ACC112 (cell line): ENCODE measurements around the gene SCN9A.
"Not testable (repeated sequence)": the region's sequence is repeated elsewhere in the genome, so short reads cannot be mapped to it uniquely, and the experiment has no call there.

ENCODE experiments used
- H2AFZ ChIP-seq: fragments of 200-600 bp; sonication (generic); one replicate; pipeline ENCODE4 v1.6.0; 2017; ENCODE audit warnings: antibody characterized with exemption, low read length; ENCODE audit not compliant: unreplicated experiment
- H3K27ac ChIP-seq: fragments of 200-600 bp; sonication (generic); 2 replicates; pipeline ENCODE4 v1.5.1; 2014; ENCODE audit warnings: low read depth, mild to moderate bottlenecking, antibody characterized with exemption, low read length, moderate library complexity
- H3K27me3 ChIP-seq: fragments of 200-600 bp; sonication (generic); 2 replicates; pipeline ENCODE4 v1.6.1; 2014; ENCODE audit warnings: mild to moderate bottlenecking, antibody characterized with exemption, low read length, moderate library complexity, mixed read lengths; ENCODE audit not compliant: insufficient read depth
- H3K36me3 ChIP-seq: fragments of 200-600 bp; sonication (generic); 2 replicates; pipeline ENCODE4 v1.6.1; 2016; ENCODE audit warnings: mild to moderate bottlenecking, antibody characterized with exemption, low read length, moderate library complexity, mixed read lengths; ENCODE audit not compliant: insufficient read depth
- H3K4me1 ChIP-seq: fragments of 200-600 bp; sonication (generic); one replicate; pipeline ENCODE4 v1.6.1; 2016; ENCODE audit warnings: low read length, mixed read lengths; ENCODE audit not compliant: insufficient read depth, unreplicated experiment, control insufficient read depth
- H3K4me3 ChIP-seq: fragments of 200-600 bp; sonication (generic); 2 replicates; pipeline ENCODE4 v1.5.1; 2014; ENCODE audit warnings: mild to moderate bottlenecking, low read depth, low read length
- H3K79me2 ChIP-seq: fragments of 200-600 bp; sonication (generic); one replicate; pipeline ENCODE4 v1.6.0; 2016; ENCODE audit warnings: low read length; ENCODE audit not compliant: control insufficient read depth, unreplicated experiment, insufficient read depth

The SCN9A gene

DNA sequence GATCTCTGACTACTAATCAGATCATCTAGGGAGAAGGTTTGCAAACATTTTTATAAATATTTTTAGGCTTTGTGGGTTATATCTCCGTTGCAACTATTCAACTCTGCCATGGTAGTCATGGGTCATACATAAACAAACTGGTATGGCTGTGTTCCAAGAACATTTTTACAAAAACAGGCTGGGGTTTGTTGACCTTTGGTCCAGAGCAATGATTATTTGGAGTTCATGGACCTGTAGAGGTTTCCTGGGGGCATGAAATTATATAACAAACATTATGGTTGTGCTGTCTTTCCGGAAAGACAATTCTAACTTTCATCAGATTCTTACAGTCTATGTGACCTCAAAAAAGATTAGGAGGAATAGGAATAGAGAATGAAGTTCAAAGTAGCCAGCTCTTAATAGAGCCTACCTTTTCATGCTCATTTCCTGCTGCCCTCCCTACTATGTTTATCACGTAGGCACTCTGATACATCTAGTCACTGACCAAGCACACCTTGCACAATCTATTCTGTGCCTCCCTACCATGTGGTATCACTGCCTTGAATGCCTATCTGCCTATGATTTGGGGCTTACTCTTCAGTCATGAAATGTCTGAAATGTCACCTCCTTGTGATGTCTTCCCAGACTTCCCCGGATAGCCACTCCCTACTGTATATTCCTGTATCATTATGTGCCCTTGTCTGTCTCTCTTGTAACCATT, 145.6 kb downstream of the SCN9A start:
- no peaks in the 10 kb centered on the region for H3K27me3 ChIP-seq
- H2AFZ ChIP-seq: peak overlapping the region; percentile 56
- H3K36me3 ChIP-seq: no peaks in the 10 kb centered on the region
- H3K4me1 ChIP-seq: peaks cover 42% of the 10 kb centered on the region
- H3K4me3 ChIP-seq: peak overlapping the region; percentile 14; the same call in 1 of the 2 replicates
- no peaks in the 10 kb centered on the region for H3K79me2 ChIP-seq
- H3K27ac ChIP-seq: peak overlapping the region; percentile 84

DNA sequence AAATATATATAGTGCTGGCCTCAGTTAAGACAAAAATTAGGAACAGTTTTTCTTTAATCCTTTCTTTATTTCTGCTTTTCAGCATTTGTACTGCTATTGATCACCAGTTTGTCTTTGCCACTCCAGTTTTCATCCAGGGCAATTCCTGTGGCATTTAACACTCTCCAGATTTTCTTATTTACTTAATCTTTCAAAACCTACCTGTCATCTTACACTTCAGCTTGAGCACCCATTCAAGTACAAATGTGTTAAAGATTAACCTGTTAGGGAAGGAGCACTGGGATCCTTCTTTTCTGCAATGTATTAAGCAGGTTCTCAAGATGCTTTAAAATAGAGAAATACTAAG, 146.1 kb downstream of the SCN9A start:
- peak overlapping the region; percentile 84 for H3K27ac ChIP-seq
- H3K4me1 ChIP-seq: peaks cover 37% of the 10 kb centered on the region
- peak overlapping the region; percentile 56 for H2AFZ ChIP-seq
- H3K36me3 ChIP-seq: no peaks in the 10 kb centered on the region
- no peaks in the 10 kb centered on the region for H3K79me2 ChIP-seq
- no peaks in the 10 kb centered on the region for H3K27me3 ChIP-seq
- no peak overlapping the region for H3K4me3 ChIP-seq

DNA sequence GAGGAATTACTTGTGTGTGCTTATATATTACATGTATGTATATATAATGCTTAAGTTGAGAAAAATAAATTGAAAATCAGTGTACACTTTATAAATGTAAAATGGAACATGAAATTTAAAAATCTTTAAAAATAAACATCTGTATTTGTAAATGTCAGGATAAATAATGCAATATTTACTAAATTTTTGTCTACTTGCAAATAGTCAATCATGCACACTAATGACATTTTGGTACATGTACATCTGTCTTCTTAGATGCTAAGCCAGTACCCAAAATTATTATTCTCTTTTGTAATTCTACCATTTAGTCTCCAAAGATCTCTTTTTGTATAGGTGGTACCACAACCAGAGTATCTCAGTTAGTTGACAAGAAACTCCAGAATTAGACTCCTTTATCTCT, 151.5 kb downstream of the SCN9A start:
- no peaks in the 10 kb centered on the region for H3K27me3 ChIP-seq
- H3K27ac ChIP-seq: no peak overlapping the region
- H3K4me1 ChIP-seq: no peaks in the 10 kb centered on the region
- H2AFZ ChIP-seq: no peak overlapping the region
- H3K36me3 ChIP-seq: no peaks in the 10 kb centered on the region
- no peaks in the 10 kb centered on the region for H3K79me2 ChIP-seq
- H3K4me3 ChIP-seq: no peak overlapping the region

DNA sequence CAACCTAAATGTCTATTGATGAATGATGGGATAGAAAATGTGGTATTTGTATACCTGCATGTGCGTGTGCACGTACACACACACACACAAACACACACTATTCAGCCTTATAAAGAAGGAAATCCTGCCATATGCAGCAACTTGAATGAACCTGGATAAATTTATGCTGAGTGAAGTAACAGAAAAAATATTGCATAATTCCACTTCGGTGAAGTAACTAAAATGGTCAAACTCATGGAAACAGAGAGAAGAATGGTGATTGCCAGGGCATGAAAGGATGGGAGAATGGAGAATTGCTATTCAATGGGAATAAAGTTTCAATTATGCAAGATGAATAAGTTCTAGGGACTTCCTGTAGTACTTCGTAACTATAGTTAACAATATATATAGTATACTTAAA, 152.4 kb downstream of the SCN9A start:
- Histone ChIP-seq H3K36me3 (no peaks in the 10 kb centered on the region), H3K27me3 (no peaks in the 10 kb centered on the region), H3K27ac (no peak overlapping the region), H3K79me2 (no peaks in the 10 kb centered on the region), H3K4me3 (no peak overlapping the region), H3K4me1 (no peaks in the 10 kb centered on the region), H2AFZ (no peak overlapping the region)

DNA sequence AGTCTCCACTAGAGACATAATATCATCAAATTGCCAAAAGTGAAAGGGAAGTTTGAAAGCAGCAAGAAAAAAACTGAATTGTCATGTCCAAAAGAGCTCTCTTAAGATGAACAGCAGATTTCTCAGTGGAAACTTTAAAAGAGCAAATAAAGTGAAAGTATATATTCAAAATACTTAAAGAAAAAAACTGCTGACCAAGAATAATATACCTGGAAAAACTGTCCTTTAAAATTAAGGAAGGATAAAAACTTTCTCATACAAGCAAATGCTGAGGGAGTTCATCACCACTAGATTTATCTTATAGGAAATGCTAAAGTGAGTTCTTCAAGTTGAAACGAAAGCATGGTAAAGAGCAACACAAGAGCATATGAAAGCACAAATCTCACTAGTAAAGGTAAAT, 164.7 kb downstream of the SCN9A start:
- H3K27ac ChIP-seq: no peak overlapping the region
- H3K4me3 ChIP-seq: no peak overlapping the region
- no peaks in the 10 kb centered on the region for H3K27me3 ChIP-seq
- H3K79me2 ChIP-seq: no peaks in the 10 kb centered on the region
- no peak overlapping the region for H2AFZ ChIP-seq
- no peaks in the 10 kb centered on the region for H3K4me1 ChIP-seq
- H3K36me3 ChIP-seq: peaks cover 20% of the 10 kb centered on the region

DNA sequence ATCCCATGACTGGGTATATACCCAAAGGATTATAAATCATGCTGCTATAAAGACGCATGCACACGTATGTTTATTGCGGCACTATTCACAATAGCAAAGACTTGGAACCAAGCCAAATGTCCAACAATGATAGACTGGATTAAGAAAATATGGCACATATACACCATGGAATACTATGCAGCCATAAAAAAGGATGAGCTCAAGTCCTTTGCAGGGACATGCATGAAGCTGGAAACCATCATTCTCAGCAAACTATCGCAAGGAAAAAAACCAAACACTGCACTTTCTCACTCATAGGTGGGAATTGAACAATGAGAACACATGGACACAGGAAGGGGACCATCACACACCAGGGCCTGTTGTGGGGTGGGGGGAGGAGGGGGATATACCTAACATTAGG, 165.8 kb downstream of the SCN9A start:
- H3K27me3 ChIP-seq, H3K4me1 ChIP-seq, H2AFZ ChIP-seq, H3K27ac ChIP-seq, H3K79me2 ChIP-seq, H3K4me3 ChIP-seq: not testable (repeated sequence)
- H3K36me3 ChIP-seq: peaks cover 17% of the 10 kb centered on the region

DNA sequence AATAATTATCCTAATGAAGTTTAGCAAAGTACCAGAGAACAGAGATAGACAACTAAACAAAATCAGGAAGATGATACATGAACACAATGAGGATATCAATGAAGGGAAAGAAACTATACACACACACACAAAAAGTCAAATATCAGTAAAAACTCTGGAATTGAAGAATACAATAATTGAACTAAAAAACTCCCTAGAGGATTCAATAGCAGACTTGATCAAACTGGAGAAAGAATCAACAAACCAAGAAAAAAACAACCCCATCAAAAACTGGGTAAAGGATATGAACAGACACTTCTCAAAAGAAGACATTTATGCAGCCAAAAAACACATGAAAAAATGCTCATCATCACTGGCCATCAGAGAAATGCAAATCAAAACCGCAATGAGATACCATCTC, 166.4 kb downstream of the SCN9A start:
- H3K27ac ChIP-seq, H3K79me2 ChIP-seq, H3K4me1 ChIP-seq, H3K27me3 ChIP-seq, H2AFZ ChIP-seq, H3K4me3 ChIP-seq: not testable (repeated sequence)
- H3K36me3 ChIP-seq: peaks cover 17% of the 10 kb centered on the region

DNA sequence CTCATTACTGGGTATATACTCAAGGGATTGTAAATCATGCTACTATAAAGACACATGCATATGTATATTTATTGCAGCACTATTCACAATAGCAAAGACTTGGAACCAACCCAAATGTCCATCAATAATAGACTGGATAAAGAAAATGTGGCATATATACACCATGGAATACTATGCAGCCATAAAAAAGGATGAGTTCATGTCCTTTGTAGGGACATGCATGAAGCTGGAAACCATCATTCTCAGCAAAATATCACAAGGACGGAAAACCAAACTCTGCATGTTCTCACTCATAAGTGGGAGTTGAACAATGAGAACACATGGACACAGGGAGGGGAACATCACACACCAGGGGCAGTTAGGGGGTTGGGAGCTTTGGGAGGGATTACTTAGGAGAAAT, 169.6 kb downstream of the SCN9A start:
- peaks cover 17% of the 10 kb centered on the region for H3K36me3 ChIP-seq
- not testable (repeated sequence) for H3K27ac ChIP-seq, H3K79me2 ChIP-seq

DNA sequence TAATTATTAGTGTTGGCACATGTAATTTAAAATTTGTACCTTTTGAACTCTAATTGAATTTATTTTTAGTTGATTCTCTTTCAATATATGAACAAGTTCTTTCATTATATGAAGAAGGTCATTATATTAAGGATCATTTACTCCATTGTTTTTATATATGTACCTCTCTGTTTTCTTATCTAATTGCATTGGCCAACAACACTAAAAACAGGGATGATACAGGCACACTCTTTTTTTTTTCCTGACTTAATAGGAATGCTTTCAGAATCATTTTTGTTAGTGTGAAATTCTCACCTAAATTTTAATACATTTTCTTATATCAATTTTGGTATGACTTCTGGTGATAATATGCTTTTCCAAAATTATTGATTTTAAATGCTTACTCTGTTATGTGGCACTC, 173.0 kb downstream of the SCN9A start:
- Histone ChIP-seq H3K4me1 (no peaks in the 10 kb centered on the region), H3K27me3 (no peaks in the 10 kb centered on the region), H3K79me2 (no peaks in the 10 kb centered on the region), H3K4me3 (no peak overlapping the region), H2AFZ (no peak overlapping the region), H3K36me3 (peaks cover 14% of the 10 kb centered on the region), H3K27ac (no peak overlapping the region)

More for the DNA sequence above, 169.6 kb downstream of the SCN9A start:
- H3K4me3 ChIP-seq, H3K27me3 ChIP-seq, H3K4me1 ChIP-seq, H2AFZ ChIP-seq: not testable (repeated sequence)

DNA sequence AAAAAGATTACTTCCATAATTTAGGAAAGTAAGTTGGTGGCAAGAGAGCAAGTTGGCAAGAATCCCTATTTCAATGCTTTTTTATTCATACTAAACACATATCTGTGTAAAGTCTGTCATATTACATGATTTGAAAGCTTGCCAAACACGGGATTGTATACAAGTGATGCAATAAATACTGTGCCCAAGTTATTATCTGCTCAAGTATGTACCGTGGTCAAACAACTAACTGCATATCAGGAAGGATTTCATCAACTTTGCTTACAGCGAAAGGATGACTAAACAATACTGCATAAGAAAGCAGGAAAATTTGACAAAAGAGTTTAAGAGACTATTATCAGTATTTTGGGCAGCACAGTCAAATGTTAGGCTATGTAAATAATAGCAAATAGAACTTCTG, 178.3 kb downstream of the SCN9A start:
- Histone ChIP-seq H2AFZ (no peak overlapping the region), H3K27me3 (no peaks in the 10 kb centered on the region), H3K4me3 (no peak overlapping the region), H3K36me3 (0 out of 2 replicates have a peak, but pooled peaks cover 4% of the 10 kb centered on the region), H3K4me1 (no peaks in the 10 kb centered on the region), H3K27ac (no peak overlapping the region), H3K79me2 (no peaks in the 10 kb centered on the region)

DNA sequence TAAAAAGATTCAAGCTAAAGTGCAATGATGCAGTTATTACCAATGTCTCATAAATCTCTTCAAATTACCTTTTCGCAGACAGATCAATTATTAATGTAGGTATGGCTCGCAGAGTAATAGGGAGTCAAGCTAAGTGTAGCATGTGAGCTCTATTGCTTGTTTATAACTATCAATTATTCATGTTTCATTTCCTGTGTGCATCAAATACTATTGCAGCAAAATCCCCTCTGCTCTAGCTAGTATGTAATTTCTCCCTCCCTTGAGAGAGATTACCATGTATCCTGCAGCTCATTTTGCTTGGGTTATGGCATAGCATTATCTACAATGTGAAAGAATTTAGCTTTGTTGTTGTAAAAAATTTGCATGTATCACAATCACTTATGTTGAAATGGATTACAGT, 182.3 kb downstream of the SCN9A start:
- Histone ChIP-seq H3K79me2 (no peaks in the 10 kb centered on the region), H3K27me3 (no peaks in the 10 kb centered on the region), H3K36me3 (no peaks in the 10 kb centered on the region), H3K4me1 (no peaks in the 10 kb centered on the region), H3K4me3 (no peak overlapping the region), H3K27ac (no peak overlapping the region), H2AFZ (no peak overlapping the region)
